BLaER1 (cell line): ENCODE measurements around the gene TFCP2L1.

Experiments used
- H3K27ac ChIP-seq: shearing (Covaris generic); formaldehyde crosslinking; 2 replicates; pipeline ENCODE4 v1.8.1; 2022
- H3K27me3 ChIP-seq: shearing (Covaris generic); formaldehyde crosslinking; 2 replicates; pipeline ENCODE4 v1.8.1; 2022
- H3K36me3 ChIP-seq: shearing (Covaris generic); formaldehyde crosslinking; 2 replicates; pipeline ENCODE4 v1.8.1; 2022
- H3K4me1 ChIP-seq: shearing (Covaris generic); formaldehyde crosslinking; 2 replicates; pipeline ENCODE4 v1.8.1; 2022
- H3K4me2 ChIP-seq: shearing (Covaris generic); formaldehyde crosslinking; 2 replicates; pipeline ENCODE4 v1.8.1; 2022
- H3K4me3 ChIP-seq: shearing (Covaris generic); formaldehyde crosslinking; 2 replicates; pipeline ENCODE4 v1.8.1; 2022
- H3K9ac ChIP-seq: shearing (Covaris generic); formaldehyde crosslinking; 2 replicates; pipeline ENCODE4 v1.8.1; 2022
- H3K9me3 ChIP-seq: shearing (Covaris generic); formaldehyde crosslinking; 2 replicates; pipeline ENCODE4 v1.8.1; 2022
- H4K20me1 ChIP-seq: shearing (Covaris generic); formaldehyde crosslinking; 2 replicates; pipeline ENCODE4 v1.8.1; 2022
- Cebpa-rat ChIP-seq: shearing (Covaris generic); IDR thresholded peaks from 2 replicates; pipeline ENCODE4 v1.8.1; 2022

TFCP2L1 gene

DNA sequence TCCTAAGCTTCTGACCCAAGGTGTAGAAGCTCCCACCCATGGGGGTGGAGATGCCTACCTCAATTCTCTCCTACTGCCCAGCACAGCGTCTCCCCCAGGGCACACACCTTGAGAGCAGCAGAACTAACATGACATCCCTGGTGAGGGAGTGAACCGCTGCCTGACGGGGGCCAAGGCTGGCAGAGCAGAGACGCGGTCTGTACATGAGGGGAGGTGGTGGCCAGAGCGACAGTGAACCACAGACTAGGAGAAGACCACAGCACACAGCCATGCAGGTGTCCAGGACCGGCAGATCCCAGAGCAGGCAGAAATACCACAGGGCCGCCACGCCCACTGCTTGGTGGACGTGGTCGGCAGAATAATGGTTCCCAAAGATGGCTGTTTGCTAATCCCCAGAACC lies 40.4 kb downstream of the TFCP2L1 start:
- H3K27ac ChIP-seq = no peak overlapping the region
- no peaks in the 10 kb centered on the region for H3K36me3 ChIP-seq

DNA sequence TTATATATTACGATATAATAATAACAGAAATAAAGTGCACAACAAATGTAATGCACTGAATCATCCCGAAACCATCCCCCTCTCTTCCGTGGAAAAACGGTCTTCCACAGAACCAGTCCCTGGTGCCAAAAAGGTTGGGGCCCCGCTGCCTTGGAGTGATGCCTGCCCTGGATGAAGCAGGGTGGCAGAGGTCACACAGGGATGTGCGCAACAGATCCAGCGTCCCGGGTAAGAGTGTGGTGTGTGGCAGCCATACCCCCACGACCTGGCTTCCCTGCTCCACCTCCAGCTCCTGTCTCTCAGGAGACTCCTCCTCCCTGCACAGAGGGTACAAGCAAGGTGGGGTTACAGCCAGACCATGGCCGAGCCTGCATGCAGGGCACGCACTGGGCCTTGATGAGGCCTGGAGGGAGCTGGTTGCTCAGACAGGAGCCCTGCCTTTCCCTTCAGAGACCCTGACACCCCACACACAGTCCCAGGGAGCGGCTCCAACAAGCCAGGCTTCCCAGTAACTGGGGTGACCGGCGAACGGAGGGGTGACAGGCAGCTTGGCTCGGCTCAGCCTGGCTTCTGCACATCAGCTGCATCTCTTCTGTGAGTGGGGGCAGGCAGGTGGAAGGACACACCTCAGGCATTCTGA lies 41.1 kb downstream of the TFCP2L1 start:
- H3K36me3 ChIP-seq = no peaks in the 10 kb centered on the region
- no peaks in the 10 kb centered on the region for H3K9me3 ChIP-seq
- H3K9ac ChIP-seq = no peak overlapping the region
- H3K27ac ChIP-seq = no peak overlapping the region
- H3K4me3 ChIP-seq = no peak overlapping the region
- H3K4me2 ChIP-seq = no peak overlapping the region
- TF ChIP-seq Cebpa-rat = no peak
- no peaks in the 10 kb centered on the region for H4K20me1 ChIP-seq
- no peaks in the 10 kb centered on the region for H3K27me3 ChIP-seq
- no peaks in the 10 kb centered on the region for H3K4me1 ChIP-seq

More for the DNA sequence above, 40.4 kb downstream of the TFCP2L1 start:
- no peak overlapping the region for H3K4me2 ChIP-seq
- H3K9ac ChIP-seq = no peak overlapping the region
- no peaks in the 10 kb centered on the region for H3K27me3 ChIP-seq
- no peaks in the 10 kb centered on the region for H3K4me1 ChIP-seq
- no peak overlapping the region for H3K4me3 ChIP-seq
- H4K20me1 ChIP-seq = no peaks in the 10 kb centered on the region
- no peaks in the 10 kb centered on the region for H3K9me3 ChIP-seq
- no peak for TF ChIP-seq Cebpa-rat

DNA sequence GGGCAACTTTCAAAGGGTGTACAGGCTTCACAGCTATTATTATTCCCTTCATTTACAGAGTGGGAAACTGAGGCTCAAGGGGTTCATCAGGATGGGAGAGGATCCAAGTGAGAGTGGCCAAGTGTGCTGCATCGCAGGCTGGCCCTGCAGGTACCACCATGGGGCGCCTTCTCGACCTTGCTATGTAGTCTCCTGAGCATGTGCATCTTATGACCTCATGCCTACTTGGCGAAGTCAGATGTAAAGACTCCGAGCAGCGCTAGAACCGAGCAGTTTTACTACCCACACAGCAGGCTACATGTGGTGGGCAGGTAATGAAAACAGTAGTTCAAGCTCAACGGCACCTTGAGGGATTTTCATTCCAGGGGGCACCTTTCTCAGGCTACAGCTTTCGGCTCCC lies 42.0 kb downstream of the TFCP2L1 start:
- Histone ChIP-seq H3K36me3 (no peaks in the 10 kb centered on the region), H3K4me3 (no peak overlapping the region), H3K9ac (no peak overlapping the region), H3K4me1 (no peaks in the 10 kb centered on the region), H3K27ac (no peak overlapping the region), H3K27me3 (no peaks in the 10 kb centered on the region), H3K9me3 (no peaks in the 10 kb centered on the region), H3K4me2 (no peak overlapping the region), H4K20me1 (no peaks in the 10 kb centered on the region)
- TF ChIP-seq Cebpa-rat = no peak

DNA sequence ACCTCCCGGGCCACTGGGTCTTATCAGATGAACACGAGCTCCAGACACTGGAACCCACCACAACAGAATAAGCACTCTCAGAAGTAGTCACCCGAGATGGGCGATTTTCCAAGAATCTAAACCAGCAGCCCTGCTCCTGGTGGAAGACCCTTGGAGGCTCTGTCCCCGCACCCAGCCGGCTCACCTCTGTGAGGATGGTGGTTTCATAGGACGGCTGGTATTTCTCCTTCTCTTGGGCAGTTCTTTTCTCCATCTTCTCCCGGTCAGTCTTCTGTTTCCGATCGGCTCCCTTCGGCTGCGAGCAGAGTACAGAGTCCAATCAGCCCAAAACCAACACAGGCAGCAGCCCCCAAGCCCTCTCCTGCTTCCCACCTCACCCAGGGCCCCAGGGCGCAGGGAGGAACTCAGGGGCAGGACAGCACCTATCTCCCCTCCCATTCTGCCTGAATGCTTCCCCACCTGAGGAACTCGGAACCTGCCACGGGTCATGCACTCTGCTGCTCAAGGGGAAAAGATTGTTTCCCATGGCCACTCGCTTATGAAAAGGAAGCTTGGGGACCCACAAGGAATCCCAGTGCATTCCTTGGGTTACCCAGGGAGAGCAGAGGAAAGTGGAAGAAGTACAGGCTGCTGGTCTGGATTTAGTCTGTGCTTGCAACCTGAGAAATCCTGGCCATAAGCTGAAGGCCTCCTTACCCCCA lies 42.7 kb downstream of the TFCP2L1 start:
- H3K9me3 ChIP-seq = no peaks in the 10 kb centered on the region
- H3K4me1 ChIP-seq = no peaks in the 10 kb centered on the region
- no peaks in the 10 kb centered on the region for H3K36me3 ChIP-seq
- no peak overlapping the region for H3K4me2 ChIP-seq
- no peaks in the 10 kb centered on the region for H4K20me1 ChIP-seq
- H3K4me3 ChIP-seq = no peak overlapping the region
- H3K27ac ChIP-seq = no peak overlapping the region
- no peak overlapping the region for H3K9ac ChIP-seq
- no peaks in the 10 kb centered on the region for H3K27me3 ChIP-seq
- TF ChIP-seq Cebpa-rat = no peak

DNA sequence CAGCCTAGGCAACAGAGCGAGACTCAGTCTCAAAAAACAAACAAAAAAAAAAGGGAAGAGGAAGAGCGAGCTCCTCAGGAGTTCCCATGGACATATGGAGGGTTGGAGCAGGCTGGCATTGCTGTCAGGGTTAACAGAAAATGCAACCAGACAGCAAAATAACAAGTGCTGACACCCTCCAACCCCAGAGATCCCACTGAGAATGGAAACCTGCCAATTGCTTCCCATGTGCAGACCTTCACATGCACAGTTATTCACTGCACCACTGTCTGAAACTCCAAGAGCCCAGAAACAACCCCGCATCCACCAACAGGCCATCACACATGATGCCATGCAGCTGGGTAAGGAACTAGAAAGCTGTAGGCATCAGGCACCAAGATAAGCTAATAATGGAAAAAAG lies 43.5 kb downstream of the TFCP2L1 start:
- Histone ChIP-seq H3K4me2 (no peak overlapping the region), H3K27me3 (no peaks in the 10 kb centered on the region), H3K27ac (no peak overlapping the region), H3K36me3 (no peaks in the 10 kb centered on the region), H3K4me1 (no peaks in the 10 kb centered on the region), H3K9me3 (no peaks in the 10 kb centered on the region), H4K20me1 (no peaks in the 10 kb centered on the region), H3K4me3 (no peak overlapping the region), H3K9ac (no peak overlapping the region)
- no peak for TF ChIP-seq Cebpa-rat

DNA sequence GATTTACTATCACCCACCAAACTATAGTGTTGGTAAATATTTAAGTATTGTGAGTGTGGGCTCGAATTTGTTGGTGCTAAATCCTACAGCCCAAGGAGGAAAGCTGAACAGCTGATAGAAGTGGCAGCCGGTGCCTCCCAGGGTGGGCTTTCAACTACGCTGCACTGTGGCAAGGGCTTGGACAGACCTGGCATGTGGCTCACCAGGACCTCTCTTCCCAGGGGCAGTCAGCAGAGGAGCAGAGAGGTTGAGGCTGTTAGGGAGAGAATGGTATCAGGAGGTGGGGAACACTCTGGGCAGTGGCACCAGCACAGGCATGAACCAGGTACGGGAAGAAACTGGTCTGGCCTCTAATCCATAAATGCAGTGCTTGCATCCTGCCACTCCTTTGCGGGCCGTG lies 44.6 kb downstream of the TFCP2L1 start:
- no peak overlapping the region for H3K4me3 ChIP-seq
- no peak for TF ChIP-seq Cebpa-rat
- H3K9ac ChIP-seq = no peak overlapping the region
- H4K20me1 ChIP-seq = no peaks in the 10 kb centered on the region
- H3K4me1 ChIP-seq = no peaks in the 10 kb centered on the region
- no peaks in the 10 kb centered on the region for H3K9me3 ChIP-seq
- no peaks in the 10 kb centered on the region for H3K27me3 ChIP-seq
- H3K27ac ChIP-seq = no peak overlapping the region
- no peaks in the 10 kb centered on the region for H3K36me3 ChIP-seq
- H3K4me2 ChIP-seq = no peak overlapping the region

DNA sequence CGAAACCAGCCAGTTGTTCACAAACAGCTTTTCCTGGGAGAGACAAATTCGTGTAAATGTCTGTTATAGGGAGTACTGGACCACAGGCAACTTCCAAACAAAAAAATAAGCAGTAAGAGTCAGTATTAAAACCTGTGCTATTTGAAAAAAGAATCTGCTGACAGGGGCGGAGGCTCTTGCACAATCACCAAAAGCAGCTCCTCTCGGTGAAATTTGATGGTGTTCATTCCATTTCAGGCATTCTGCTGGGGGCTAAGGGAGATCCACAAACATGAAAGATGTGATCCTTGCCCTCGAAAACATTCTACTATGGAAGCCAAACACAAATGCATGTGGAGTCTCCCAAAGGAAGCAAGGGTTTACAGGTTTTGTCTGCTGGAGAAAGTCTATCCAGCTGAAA lies 45.0 kb downstream of the TFCP2L1 start:
- H3K36me3 ChIP-seq = no peaks in the 10 kb centered on the region
- TF ChIP-seq Cebpa-rat = no peak
- H3K4me1 ChIP-seq = no peaks in the 10 kb centered on the region
- H3K9me3 ChIP-seq = no peaks in the 10 kb centered on the region
- H3K4me3 ChIP-seq = no peak overlapping the region
- no peak overlapping the region for H3K9ac ChIP-seq
- no peaks in the 10 kb centered on the region for H4K20me1 ChIP-seq
- no peaks in the 10 kb centered on the region for H3K27me3 ChIP-seq
- no peak overlapping the region for H3K27ac ChIP-seq
- no peak overlapping the region for H3K4me2 ChIP-seq

DNA sequence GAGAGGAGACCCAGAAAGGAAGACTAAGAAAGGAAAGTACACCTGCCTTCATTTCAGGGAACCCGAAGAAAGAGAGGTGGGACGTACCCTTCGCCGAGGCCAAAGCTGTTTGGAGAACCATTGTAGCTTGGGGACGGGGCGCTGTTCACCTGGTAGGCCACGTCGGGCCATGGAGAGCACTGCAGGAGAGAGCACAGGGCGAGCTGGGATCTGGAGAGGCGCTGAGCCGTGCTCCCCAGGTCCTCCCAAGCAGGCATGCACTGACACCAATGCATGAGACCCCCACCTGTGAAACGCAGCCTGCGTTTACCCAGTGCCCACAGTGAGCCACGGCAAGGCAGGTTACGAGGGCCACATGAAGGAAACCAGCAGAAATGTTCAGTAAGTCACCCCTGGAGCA lies 45.5 kb downstream of the TFCP2L1 start:
- Histone ChIP-seq H3K4me2 (no peak overlapping the region), H3K27ac (no peak overlapping the region), H3K9ac (no peak overlapping the region), H3K4me1 (no peaks in the 10 kb centered on the region), H3K27me3 (no peaks in the 10 kb centered on the region), H4K20me1 (no peaks in the 10 kb centered on the region), H3K36me3 (no peaks in the 10 kb centered on the region), H3K4me3 (no peak overlapping the region), H3K9me3 (no peaks in the 10 kb centered on the region)
- no peak for TF ChIP-seq Cebpa-rat

DNA sequence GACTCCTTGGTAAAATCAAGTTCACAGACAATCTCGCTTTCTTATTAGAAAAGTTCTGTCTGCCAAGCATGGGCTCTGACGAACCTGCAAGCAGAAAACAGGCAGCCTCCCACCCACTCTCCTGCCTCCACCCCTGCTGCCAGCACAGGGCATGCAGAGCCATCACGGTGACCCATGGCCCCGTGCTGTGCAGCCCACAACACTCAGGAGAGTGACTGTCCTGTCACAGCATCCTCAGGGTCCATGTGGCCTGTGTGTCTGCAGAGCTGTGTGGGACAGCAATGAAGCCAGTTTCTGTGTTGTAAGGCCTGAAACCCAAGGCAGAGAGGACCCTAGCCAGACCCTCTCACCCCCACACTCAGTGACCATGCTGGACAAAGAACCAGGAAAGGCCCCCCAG lies 46.2 kb downstream of the TFCP2L1 start:
- Histone ChIP-seq H4K20me1 (no peaks in the 10 kb centered on the region), H3K36me3 (no peaks in the 10 kb centered on the region), H3K27me3 (no peaks in the 10 kb centered on the region), H3K9ac (no peak overlapping the region), H3K4me1 (no peaks in the 10 kb centered on the region), H3K9me3 (no peaks in the 10 kb centered on the region), H3K4me2 (no peak overlapping the region), H3K27ac (no peak overlapping the region), H3K4me3 (no peak overlapping the region)
- no peak for TF ChIP-seq Cebpa-rat

DNA sequence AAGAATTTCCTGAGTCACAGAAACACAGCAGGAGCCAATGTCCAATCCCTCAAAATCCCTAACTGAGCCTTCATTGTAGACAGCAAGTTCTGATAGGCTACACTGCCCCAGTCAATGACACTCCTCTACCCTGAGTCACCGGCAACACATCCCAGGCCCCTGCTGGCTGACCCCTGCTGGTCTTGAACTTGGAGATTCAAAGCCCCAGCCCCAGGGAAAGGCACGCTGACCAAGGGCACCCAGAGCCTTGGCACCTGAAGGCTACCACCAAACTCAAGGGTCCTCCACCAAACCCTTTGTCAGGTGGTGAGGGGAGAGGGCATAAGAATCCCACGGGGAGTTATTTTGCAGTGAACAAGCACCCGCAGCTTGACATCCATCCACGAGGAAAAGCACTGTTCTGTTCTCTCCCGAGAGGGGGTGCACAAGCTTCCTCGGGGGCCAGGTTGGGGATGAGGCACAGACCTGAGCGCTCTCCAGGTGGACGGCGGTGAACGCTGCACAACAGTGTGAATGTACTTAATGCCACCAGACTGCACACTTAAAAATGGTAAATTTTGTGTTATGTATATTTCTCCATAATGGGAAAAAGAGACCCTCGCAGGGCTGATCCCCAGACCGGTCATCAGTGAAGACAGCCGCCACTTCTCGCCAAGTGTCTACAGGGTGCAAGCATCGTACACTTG lies 46.9 kb downstream of the TFCP2L1 start:
- Histone ChIP-seq H3K4me2 (no peak overlapping the region), H3K36me3 (no peaks in the 10 kb centered on the region), H3K27ac (no peak overlapping the region), H4K20me1 (no peaks in the 10 kb centered on the region), H3K4me3 (no peak overlapping the region), H3K27me3 (no peaks in the 10 kb centered on the region), H3K9me3 (no peaks in the 10 kb centered on the region), H3K4me1 (no peaks in the 10 kb centered on the region), H3K9ac (no peak overlapping the region)
- TF ChIP-seq Cebpa-rat = no peak
